Thoracic aorta (tissue), 2 donors: ENCODE measurements around the gene TEK. TPM values are rescaled to one million over a fixed set of nuclear protein-coding genes. Genes with fewer than 3 reads are reported as not detected.

Experiments
- ATAC-seq: fragments of 150-250 bp; one replicate; pipeline ENCODE4 v1.8.0; 2017; ENCODE audit warnings: low read depth; ENCODE audit not compliant: insufficient number of reproducible peaks, low FRiP score
- DNase-seq: peaks from one replicate; pipeline ENCODE4 v3.0.0-alpha.2; 2020; ENCODE audit warnings: low spot score
- H3K27ac ChIP-seq, 2 donors: fragments of 200-600 bp; sonication (generic); 1 replicate in 1 of 2; 2 replicates in 1 of 2; pipeline ENCODE4 v1.5.1; 2016; ENCODE audit warnings: mild to moderate bottlenecking in 2 of 2, moderate library complexity in 2 of 2
- H3K27me3 ChIP-seq: fragments of 200-600 bp; sonication (generic); replicated peaks from 2 replicates; pipeline ENCODE4 v1.6.0; 2016; ENCODE audit warnings: mild to moderate bottlenecking; ENCODE audit not compliant: insufficient read depth
- H3K36me3 ChIP-seq: fragments of 200-600 bp; sonication (generic); one replicate; pipeline ENCODE4 v1.5.1; 2016
- H3K4me1 ChIP-seq, 2 donors: fragments of 200-600 bp; sonication (generic); 1 replicate in 1 of 2; 2 replicates in 1 of 2; pipeline versions ENCODE4 v1.5.1 to v1.6.0; 2016; ENCODE audit warnings: low read depth in 2 of 2, mild to moderate bottlenecking in 1 of 2; ENCODE audit not compliant: control insufficient read depth in 1 of 2
- H3K4me3 ChIP-seq: fragments of 200-600 bp; sonication (generic); 2 replicates; pipeline ENCODE4 v1.5.1; 2016; ENCODE audit warnings: mild to moderate bottlenecking
- H3K9me3 ChIP-seq: fragments of 200-600 bp; sonication (generic); 2 replicates; pipeline ENCODE4 v1.5.1; 2016
- CTCF ChIP-seq: fragments of 200-600 bp; sonication (generic); IDR thresholded peaks from one replicate; pipeline ENCODE4 v1.5.1; 2019; ENCODE audit warnings: antibody characterized with exemption
- total RNA-seq, 2 donors: library from RNA; depleted of rRNA; stranded (reverse); fragments of >200 nt; gene quantifications; one replicate each; pipeline versions ENCODE4 v1.1.0 to v1.2.3, GENCODE V29; 2016

The TEK gene
- total RNA-seq, 2 donors from 2014 or later, result 8.4 to 14.9 TPM

GRCh38 chr9:27205198-27205597 lies 96.2 kb downstream of the TEK start:
- Histone ChIP-seq H3K4me1 (peaks cover 10 to 14% of the 10 kb centered on the region in 2 donors), H3K27me3 (no peaks in the 10 kb centered on the region), H3K9me3 (no peaks in the 10 kb centered on the region), H3K4me3 (no peak overlapping the region), H3K36me3 (no peaks in the 10 kb centered on the region), H3K27ac (peak overlapping the region in 1 of 2 donors; percentile 32)
- no peak for TF ChIP-seq CTCF
- DNase-seq (no peak), ATAC-seq (no peak)

- Histone ChIP-seq H3K27me3 (no peaks in the 10 kb centered on the region), H3K4me3 (no peak overlapping the region), H3K4me1 (peaks cover 10 to 14% of the 10 kb centered on the region in 2 donors), H3K9me3 (no peaks in the 10 kb centered on the region), H3K27ac (peak overlapping the region in 1 of 2 donors; percentile 32), H3K36me3 (no peaks in the 10 kb centered on the region)
- DNase-seq (no peak), ATAC-seq (no peak)
- no peak for TF ChIP-seq CTCF
Observed at GRCh38 chr9:27206041-27206440, 97.0 kb downstream of the TEK start.

- H3K4me3 ChIP-seq, result no peak overlapping the region
- H3K36me3 ChIP-seq, result no peaks in the 10 kb centered on the region
- H3K9me3 ChIP-seq, result no peaks in the 10 kb centered on the region
- TF ChIP-seq CTCF, result no peak
- no peak for ATAC-seq
- no peaks in the 10 kb centered on the region for H3K27me3 ChIP-seq
- peaks cover 2 to 3% of the 10 kb centered on the region in 2 donors for H3K4me1 ChIP-seq
- no peak overlapping the region for H3K27ac ChIP-seq
- DNase-seq, result no peak
Observed at GRCh38 chr9:27209034-27209433, 100.0 kb downstream of the TEK start.

GRCh38 chr9:27210588-27210987 lies 101.6 kb downstream of the TEK start:
- Histone ChIP-seq H3K9me3 (no peaks in the 10 kb centered on the region), H3K27ac (no peak overlapping the region), H3K4me3 (no peak overlapping the region), H3K27me3 (no peaks in the 10 kb centered on the region), H3K36me3 (no peaks in the 10 kb centered on the region), H3K4me1 (no peaks in the 10 kb centered on the region)
- ATAC-seq (no peak), DNase-seq (no peak)
- TF ChIP-seq CTCF, result no peak

GRCh38 chr9:27212191-27212590 lies 103.2 kb downstream of the TEK start:
- no peaks in the 10 kb centered on the region for H3K36me3 ChIP-seq
- no peaks in the 10 kb centered on the region for H3K27me3 ChIP-seq
- ATAC-seq (no peak), DNase-seq (no peak)
- no peak for TF ChIP-seq CTCF
- no peaks in the 10 kb centered on the region for H3K4me1 ChIP-seq
- H3K4me3 ChIP-seq, result no peak overlapping the region
- H3K9me3 ChIP-seq, result no peaks in the 10 kb centered on the region
- no peak overlapping the region for H3K27ac ChIP-seq
